Ishikawa (cell line): ENCODE results near the gene ITPRIPL1.

Experiments used
- CEBPB ChIP-seq: IDR thresholded peaks from 2 replicates; pipeline ENCODE4 v1.6.1; 2012
- CREB1 ChIP-seq: IDR thresholded peaks from 2 replicates; pipeline ENCODE4 v1.6.1; 2012; ENCODE audit warnings: low read depth
- EGR1 ChIP-seq: IDR thresholded peaks from 2 replicates; pipeline ENCODE4 v1.6.1; 2012
- EP300 ChIP-seq: IDR thresholded peaks from 2 replicates; pipeline ENCODE4 v1.6.1; 2012; ENCODE audit warnings: borderline replicate concordance
- FOXM1 ChIP-seq: IDR thresholded peaks from 2 replicates; pipeline ENCODE4 v1.6.1; 2012; ENCODE audit warnings: low read depth, borderline replicate concordance
- MAX ChIP-seq: IDR thresholded peaks from 2 replicates; pipeline ENCODE4 v1.6.1; 2012
- NFIC ChIP-seq: IDR thresholded peaks from 2 replicates; pipeline ENCODE4 v1.6.1; 2012
- RAD21 ChIP-seq: IDR thresholded peaks from 2 replicates; pipeline ENCODE4 v1.6.1; 2012; ENCODE audit warnings: low read depth
- REST ChIP-seq: IDR thresholded peaks from 2 replicates; pipeline ENCODE4 v1.6.1; 2012; ENCODE audit warnings: low read depth, mild to moderate bottlenecking
- TAF1 ChIP-seq: IDR thresholded peaks from 2 replicates; pipeline ENCODE4 v1.6.1; 2012; ENCODE audit warnings: low read depth, mild to moderate bottlenecking
- TCF12 ChIP-seq: IDR thresholded peaks from 2 replicates; pipeline ENCODE4 v1.6.1; 2012; ENCODE audit warnings: low read depth
- TEAD4 ChIP-seq: IDR thresholded peaks from 2 replicates; pipeline ENCODE4 v1.6.1; 2012
- USF1 ChIP-seq: IDR thresholded peaks from 2 replicates; pipeline ENCODE4 v1.6.1; 2012
- YY1 ChIP-seq: IDR thresholded peaks from 2 replicates; pipeline ENCODE4 v1.6.1; 2012; ENCODE audit warnings: low read depth
- ZBTB7A ChIP-seq: IDR thresholded peaks from 2 replicates; pipeline ENCODE4 v1.6.1; 2012; ENCODE audit warnings: low read depth

ITPRIPL1 gene

GRCh38 chr2:96325041-96325883 lies at the start of gene ITPRIPL1:
ITPRIPL1 (plus strand) TSS chr2:96325317; CDS start chr2:96325840, 523 bp downstream.
- TF ChIP-seq TCF12 (no peak), ZBTB7A (peak; percentile 79), TAF1 (no peak), NFIC (no peak)

GRCh38 chr2:96276787-96277499 lies 48.2 kb upstream of the ITPRIPL1 start:
- TF ChIP-seq FOXM1 (no peak), USF1 (no peak), REST (no peak), TCF12 (no peak)

- no peak for TF ChIP-seq MAX
- TF ChIP-seq EP300 = no peak
- no peak for TF ChIP-seq FOXM1
- no peak for TF ChIP-seq CEBPB
- TF ChIP-seq RAD21 = no peak
- TF ChIP-seq ZBTB7A = no peak
- no peak for TF ChIP-seq YY1
- TF ChIP-seq EGR1 = no peak
- no peak for TF ChIP-seq NFIC
- TF ChIP-seq REST = no peak
- no peak for TF ChIP-seq USF1
- TF ChIP-seq TAF1 = no peak
Measured at GRCh38 chr2:96287273-96287856, 37.8 kb upstream of the ITPRIPL1 start.

GRCh38 chr2:96291751-96292150 lies 33.4 kb upstream of the ITPRIPL1 start:
- no peak for TF ChIP-seq USF1
- no peak for TF ChIP-seq RAD21
- no peak for TF ChIP-seq CREB1
- TF ChIP-seq FOXM1 = no peak
- TF ChIP-seq MAX = no peak
- no peak for TF ChIP-seq TEAD4
- no peak for TF ChIP-seq REST
- TF ChIP-seq NFIC = no peak
- TF ChIP-seq EGR1 = no peak
- no peak for TF ChIP-seq EP300
- no peak for TF ChIP-seq ZBTB7A
- no peak for TF ChIP-seq TCF12
- no peak for TF ChIP-seq TAF1
- TF ChIP-seq YY1 = no peak
- no peak for TF ChIP-seq CEBPB
